ENCODE measurements around the gene PPTC7.

GRCh38 chr12:110575326-110575725 is 7.8 kb downstream of the PPTC7 start:
- TF ChIP-seq CTCF (IDR thresholded peaks at IDR 0.05; ENCODE audit: borderline replicate concordance, extremely low read depth, low read length, poor library complexity, severe bottlenecking) (no peak), EZH2 (IDR thresholded peaks at IDR 0.05; ENCODE audit: borderline replicate concordance, low read depth, low read length, severe bottlenecking) (no peak)
